Progenitor cell of endocrine pancreas (in vitro differentiated cells): Measurements from ENCODE around the gene LRP11. TPM values are rescaled to one million over a fixed set of nuclear protein-coding genes. Genes with fewer than 3 reads are reported as not detected.
A peak's percentile ranks its signal among the peaks of the same experiment; 100 is the strongest.

Experiments used
- DNase-seq: peaks from one replicate; pipeline ENCODE4 v3.0.0; 2021; ENCODE audit warnings: low spot score; ENCODE audit not compliant: unreplicated experiment
- H3K27ac Mint-ChIP-seq: 2 replicates; pipeline ENCODE4 v1.8.0; 2021; ENCODE audit warnings: mild to moderate bottlenecking, moderate library complexity, mixed read lengths
- H3K27me3 Mint-ChIP-seq: 2 replicates; pipeline ENCODE4 v1.8.0; 2021; ENCODE audit warnings: mixed read lengths
- H3K36me3 Mint-ChIP-seq: 2 replicates; pipeline ENCODE4 v1.8.0; 2022; ENCODE audit warnings: mixed read lengths; ENCODE audit not compliant: insufficient read depth
- H3K4me1 Mint-ChIP-seq: 2 replicates; pipeline ENCODE4 v1.8.0; 2021; ENCODE audit warnings: low read depth, mixed read lengths
- H3K4me3 Mint-ChIP-seq: 2 replicates; pipeline ENCODE4 v1.8.0; 2021; ENCODE audit warnings: low read depth, mild to moderate bottlenecking, moderate library complexity, mixed read lengths
- H3K9me3 Mint-ChIP-seq: 2 replicates; pipeline ENCODE4 v1.8.0; 2021; ENCODE audit warnings: low read depth, mixed read lengths
- CTCF ChIP-seq: fragments of 200-600 bp; sonication (generic); IDR thresholded peaks from one replicate; pipeline ENCODE4 v1.5.0; 2021; ENCODE audit warnings: antibody characterized with exemption, mild to moderate bottlenecking; ENCODE audit not compliant: unreplicated experiment
- total RNA-seq: library from RNA; stranded (reverse); gene quantifications from 2 replicates; pipeline ENCODE4 v1.2.1, GENCODE V29; 2021

The LRP11 gene
- total RNA-seq, 1 donor from 2014 or later: 63.3 TPM

- Mint-ChIP-seq H3K27ac (no peak overlapping the region), H3K4me1 (no peaks in the 10 kb centered on the region), H3K4me3 (no peak overlapping the region), H3K9me3 (no peaks in the 10 kb centered on the region), H3K27me3 (no peaks in the 10 kb centered on the region), H3K36me3 (peaks cover 11% of the 10 kb centered on the region)
- no peak for TF ChIP-seq CTCF
- no peak for DNase-seq
Observed at GRCh38 chr6:149809798-149810197, 54.4 kb downstream of the LRP11 start.

GRCh38 chr6:149806127-149806526, 58.0 kb downstream of the LRP11 start:
- no peaks in the 10 kb centered on the region for H3K27me3 Mint-ChIP-seq
- no peak for DNase-seq

DNA sequence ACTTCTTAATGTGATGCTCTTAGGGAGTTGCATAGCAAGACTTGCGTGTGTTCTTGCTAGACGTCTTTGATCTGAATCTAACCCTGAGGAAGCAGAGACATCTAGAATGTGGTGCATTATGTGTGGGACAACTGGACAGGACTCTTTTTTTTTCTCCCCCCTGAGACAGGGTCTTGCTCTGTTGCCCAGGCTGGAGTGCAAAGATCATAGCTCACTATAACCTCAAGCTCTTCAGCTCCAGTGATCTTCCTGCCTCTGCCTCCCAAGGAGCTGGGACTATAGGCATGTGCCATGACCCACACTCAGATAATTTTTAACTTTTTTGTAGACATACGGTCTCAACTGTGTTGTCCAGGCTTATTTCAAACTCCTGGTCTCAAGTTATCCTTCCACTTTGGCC, 80.6 kb downstream of the LRP11 start:
- H3K9me3 Mint-ChIP-seq: peaks cover 2% of the 10 kb centered on the region
- no peak overlapping the region for H3K4me3 Mint-ChIP-seq
- no peak for DNase-seq
- H3K27me3 Mint-ChIP-seq: no peaks in the 10 kb centered on the region
- H3K4me1 Mint-ChIP-seq: no peaks in the 10 kb centered on the region
- no peak for TF ChIP-seq CTCF
- no peak overlapping the region for H3K27ac Mint-ChIP-seq
- H3K36me3 Mint-ChIP-seq: peaks cover 19% of the 10 kb centered on the region

More at GRCh38 chr6:149806127-149806526, 58.0 kb downstream of the LRP11 start:
- Mint-ChIP-seq H3K4me1 (no peaks in the 10 kb centered on the region), H3K27ac (no peak overlapping the region), H3K9me3 (no peaks in the 10 kb centered on the region), H3K36me3 (peaks cover 3% of the 10 kb centered on the region), H3K4me3 (no peak overlapping the region)
- TF ChIP-seq CTCF: no peak

- no peaks in the 10 kb centered on the region for H3K4me1 Mint-ChIP-seq
- TF ChIP-seq CTCF: no peak
- no peak for DNase-seq
- no peaks in the 10 kb centered on the region for H3K27me3 Mint-ChIP-seq
- no peak overlapping the region for H3K4me3 Mint-ChIP-seq
- no peaks in the 10 kb centered on the region for H3K9me3 Mint-ChIP-seq
- H3K27ac Mint-ChIP-seq: peak overlapping the region; percentile 18
- peaks cover 16% of the 10 kb centered on the region for H3K36me3 Mint-ChIP-seq
Observed at GRCh38 chr6:149782337-149782736, 81.8 kb downstream of the LRP11 start.

DNA sequence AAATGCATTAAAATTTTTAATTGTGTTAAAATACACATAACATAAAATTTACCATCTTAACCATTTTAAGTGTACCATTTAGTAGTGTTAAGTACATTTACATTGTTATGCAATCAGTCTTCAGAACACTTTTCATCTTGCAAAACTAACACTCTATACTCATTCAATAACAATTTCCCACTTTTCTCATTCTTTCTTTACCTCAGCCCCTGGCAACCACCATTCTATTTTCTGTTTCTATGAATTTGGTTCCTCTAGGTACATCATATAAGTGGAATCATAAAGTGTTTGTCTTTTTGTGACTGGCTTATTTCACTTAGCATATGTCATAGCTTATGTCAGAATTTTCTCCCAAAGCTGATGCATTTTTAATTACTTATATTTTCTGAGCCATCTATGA, 82.4 kb downstream of the LRP11 start:
- no peaks in the 10 kb centered on the region for H3K4me1 Mint-ChIP-seq
- peaks cover 16% of the 10 kb centered on the region for H3K36me3 Mint-ChIP-seq
- no peak for TF ChIP-seq CTCF
- H3K27ac Mint-ChIP-seq: no peak overlapping the region
- H3K4me3 Mint-ChIP-seq: no peak overlapping the region
- H3K9me3 Mint-ChIP-seq: no peaks in the 10 kb centered on the region
- no peaks in the 10 kb centered on the region for H3K27me3 Mint-ChIP-seq
- no peak for DNase-seq
